HFF-Myc (cell line): ENCODE data around the gene ITPR3.
A peak's percentile ranks its signal among the peaks of the same experiment; 100 is the strongest.

ENCODE experiments used
- DNase-seq: peaks from one replicate; pipeline ENCODE4 v3.0.0-alpha.2; 2011; ENCODE audit warnings: low read depth; ENCODE audit errors: extremely low read depth
- H3K4me3 ChIP-seq: replicated peaks from 2 replicates; pipeline ENCODE4 v1.5.1; 2011; ENCODE audit warnings: low read depth, mild to moderate bottlenecking, control low read depth, low read length
- TF ChIP-seq, protein P1 (sequence below): IDR thresholded peaks from 2 replicates; pipeline ENCODE4 v1.5.1; 2012; ENCODE audit warnings: mild to moderate bottlenecking, low read depth, low read length, control low read depth; ENCODE audit errors: missing control alignments

Gene ITPR3

DNA sequence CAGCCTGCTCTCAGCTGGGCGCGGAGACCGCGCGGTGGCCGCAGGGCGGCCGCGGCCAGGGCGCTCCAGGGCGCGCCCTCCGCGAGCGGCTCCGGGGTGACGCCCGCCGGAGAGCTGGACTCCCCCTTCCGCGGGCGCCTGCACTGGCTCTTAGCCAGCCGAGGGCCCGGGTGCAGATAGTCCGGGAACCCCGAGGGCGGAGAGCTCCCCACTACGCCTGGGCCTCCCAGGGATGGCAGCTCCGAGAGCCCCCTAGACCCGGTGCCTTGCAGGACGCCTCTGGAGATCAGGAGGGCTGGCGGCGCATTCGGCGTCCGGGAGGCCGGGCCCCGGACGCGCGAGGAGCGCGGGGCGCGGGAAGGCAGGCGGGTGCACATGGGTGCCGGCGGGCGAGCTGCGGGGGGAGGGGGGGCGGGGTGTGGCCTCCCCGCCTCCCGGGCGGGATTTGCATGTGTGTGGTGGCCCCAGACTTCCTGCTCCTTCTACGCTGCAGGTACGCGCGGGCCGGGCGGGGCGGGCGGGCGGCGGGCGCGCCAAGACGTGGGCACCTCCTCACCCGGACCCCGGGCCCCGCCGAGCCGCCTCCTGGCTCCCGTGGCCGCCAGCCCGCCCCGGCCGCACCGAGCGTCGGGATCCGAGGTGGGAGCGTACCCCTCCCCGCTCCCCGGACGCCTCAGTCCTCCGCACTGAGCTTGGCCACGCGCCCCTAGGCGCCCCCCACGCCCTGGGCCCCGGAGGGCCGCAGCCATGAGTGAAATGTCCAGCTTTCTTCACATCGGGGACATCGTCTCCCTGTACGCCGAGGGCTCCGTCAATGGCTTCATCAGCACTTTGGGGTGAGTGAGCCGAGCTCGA lies at the start of gene ITPR3:
Gene ITPR3 (plus strand): TSS at position 467 of the 855 bp plus-strand sequence. CDS start 281 bp downstream, at position 748.
- peak within 1 kb of the TSS; percentile 61 for H3K4me3 ChIP-seq
- DNase-seq, result no peak
- TF ChIP-seq, protein P1, sequence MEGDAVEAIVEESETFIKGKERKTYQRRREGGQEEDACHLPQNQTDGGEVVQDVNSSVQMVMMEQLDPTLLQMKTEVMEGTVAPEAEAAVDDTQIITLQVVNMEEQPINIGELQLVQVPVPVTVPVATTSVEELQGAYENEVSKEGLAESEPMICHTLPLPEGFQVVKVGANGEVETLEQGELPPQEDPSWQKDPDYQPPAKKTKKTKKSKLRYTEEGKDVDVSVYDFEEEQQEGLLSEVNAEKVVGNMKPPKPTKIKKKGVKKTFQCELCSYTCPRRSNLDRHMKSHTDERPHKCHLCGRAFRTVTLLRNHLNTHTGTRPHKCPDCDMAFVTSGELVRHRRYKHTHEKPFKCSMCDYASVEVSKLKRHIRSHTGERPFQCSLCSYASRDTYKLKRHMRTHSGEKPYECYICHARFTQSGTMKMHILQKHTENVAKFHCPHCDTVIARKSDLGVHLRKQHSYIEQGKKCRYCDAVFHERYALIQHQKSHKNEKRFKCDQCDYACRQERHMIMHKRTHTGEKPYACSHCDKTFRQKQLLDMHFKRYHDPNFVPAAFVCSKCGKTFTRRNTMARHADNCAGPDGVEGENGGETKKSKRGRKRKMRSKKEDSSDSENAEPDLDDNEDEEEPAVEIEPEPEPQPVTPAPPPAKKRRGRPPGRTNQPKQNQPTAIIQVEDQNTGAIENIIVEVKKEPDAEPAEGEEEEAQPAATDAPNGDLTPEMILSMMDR, result no peak

DNA sequence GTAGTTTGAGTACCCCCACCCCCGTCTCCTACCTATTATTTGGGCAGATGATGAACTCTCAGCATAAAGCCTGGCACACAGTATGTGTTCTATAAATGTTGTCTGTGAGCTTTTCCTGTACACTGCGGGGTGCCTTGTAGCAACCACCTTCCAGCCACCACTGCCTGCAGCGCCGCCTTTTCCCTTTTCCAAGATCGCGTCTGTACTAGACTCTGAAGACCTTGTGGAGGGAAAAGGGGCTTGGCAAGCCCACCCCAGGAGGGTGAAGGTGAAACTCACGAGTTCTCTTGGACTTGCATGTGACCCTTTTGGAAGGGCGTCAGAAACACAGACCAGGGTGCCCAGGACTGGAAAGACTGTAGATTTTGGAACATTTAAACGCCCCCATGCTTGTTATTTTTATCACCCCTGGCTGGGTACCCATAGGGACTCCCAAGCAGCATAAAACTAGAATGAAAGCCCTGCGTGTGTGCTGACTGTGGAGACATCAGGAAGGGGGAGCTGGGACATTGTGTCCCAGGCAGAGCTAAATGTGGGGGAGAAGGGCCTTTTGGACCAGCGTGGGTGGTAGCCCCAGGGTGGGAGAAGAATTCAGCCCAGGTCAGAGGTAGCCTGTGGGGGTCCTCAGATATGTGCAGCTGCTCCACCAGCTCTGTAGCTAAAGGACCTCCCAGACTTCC lies 49.3 kb upstream of the ITPR3 start:
- H3K4me3 ChIP-seq, result peak overlapping the region; percentile 55
- TF ChIP-seq, protein P1, result no peak
- no peak for DNase-seq

DNA sequence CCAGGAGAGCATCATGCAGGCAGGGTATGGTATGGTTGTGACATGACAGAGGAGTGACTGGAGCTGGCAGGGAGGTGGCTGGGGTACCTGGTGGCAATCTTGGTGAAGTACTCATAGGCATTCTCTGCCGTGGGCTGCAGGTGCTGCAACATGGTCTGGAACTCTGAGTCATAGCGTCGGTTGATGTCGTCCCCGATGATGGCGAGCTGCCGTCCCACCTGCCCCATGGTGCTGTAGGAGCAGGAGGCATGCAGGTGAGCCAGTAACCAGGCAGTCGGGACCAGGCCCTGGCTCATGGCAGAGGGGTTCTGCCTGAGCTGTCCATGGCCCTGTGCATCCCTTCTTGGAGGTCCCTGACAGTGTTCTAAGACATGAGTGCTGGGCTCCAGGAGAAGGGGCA lies 45.9 kb upstream of the ITPR3 start:
- no peak for DNase-seq
- TF ChIP-seq, protein P1, result no peak

DNA sequence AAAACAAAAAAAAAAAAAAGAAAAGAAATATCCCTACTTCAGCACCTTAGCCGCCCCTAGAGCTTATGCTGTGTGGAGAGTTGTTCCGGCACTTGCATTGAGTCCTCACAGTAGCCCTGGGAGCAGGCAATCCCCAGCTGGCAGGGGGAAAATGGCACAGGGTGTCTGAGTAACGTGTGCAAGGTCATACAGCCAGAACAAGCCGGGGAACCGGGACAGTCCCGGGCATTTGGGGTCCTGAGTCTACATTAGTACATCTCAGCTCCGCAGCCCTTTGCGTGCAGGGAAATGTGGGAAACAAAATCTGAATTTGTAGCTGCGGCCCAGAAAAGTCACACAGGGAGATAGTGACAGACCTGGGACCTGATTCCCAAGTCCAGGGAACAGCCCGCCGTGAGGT lies 44.5 kb upstream of the ITPR3 start:
- no peak for DNase-seq
- TF ChIP-seq, protein P1, result no peak
- H3K4me3 ChIP-seq, result no peak overlapping the region

More for the DNA sequence above, 45.9 kb upstream of the ITPR3 start:
- H3K4me3 ChIP-seq, result no peak overlapping the region

DNA sequence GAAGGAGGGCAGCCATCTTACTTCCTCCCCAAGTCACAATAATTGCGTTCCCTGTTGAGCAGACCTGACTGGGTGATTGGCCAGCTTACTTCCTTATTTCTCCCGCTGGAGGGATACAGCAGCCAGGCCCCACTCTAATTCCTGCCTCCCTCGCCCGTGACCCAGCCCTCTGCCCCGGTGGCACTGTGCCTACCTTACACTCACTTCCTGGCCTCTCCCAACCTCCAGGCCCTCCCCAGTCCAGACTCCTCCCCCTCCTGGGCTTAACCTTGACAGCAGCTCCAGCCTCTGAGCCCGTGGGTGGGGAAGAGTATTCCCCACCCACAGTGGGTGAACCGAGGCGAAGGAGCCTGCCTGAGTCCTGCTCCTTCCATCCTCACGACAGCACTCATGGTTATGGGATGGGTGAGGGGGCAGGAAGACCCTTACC lies 44.0 kb upstream of the ITPR3 start:
- TF ChIP-seq, protein P1, result no peak
- no peak for DNase-seq
- no peak overlapping the region for H3K4me3 ChIP-seq

DNA sequence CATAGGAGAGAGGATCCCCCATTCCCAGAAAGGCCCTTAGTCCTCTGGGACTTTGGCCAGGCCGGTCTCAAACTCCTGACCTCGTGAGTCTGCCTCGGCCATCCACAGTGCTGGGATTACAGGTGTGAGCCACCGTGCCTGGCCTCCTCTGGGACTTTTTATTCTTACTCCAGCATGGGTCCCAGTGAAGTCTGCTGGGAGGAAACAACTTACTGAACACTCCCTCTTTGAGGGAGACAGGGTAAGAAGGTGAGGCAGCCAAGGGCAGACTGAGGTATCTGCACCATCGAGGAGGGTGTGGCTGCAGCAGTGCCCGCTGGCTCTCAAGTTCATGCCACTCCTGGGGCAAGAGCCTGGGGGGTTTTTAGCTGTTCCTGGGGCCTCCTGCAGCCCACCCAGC lies 43.4 kb upstream of the ITPR3 start:
- no peak for DNase-seq

More for the DNA sequence above, 43.4 kb upstream of the ITPR3 start:
- H3K4me3 ChIP-seq, result no peak overlapping the region
- TF ChIP-seq, protein P1, result no peak
